Stomach smooth muscle (tissue), 2 donors: ENCODE measurements around the gene SCLY.

Source experiments
- H3K27ac ChIP-seq: one replicate; pipeline ENCODE4 v1.7.0; 2013; ENCODE audit warnings: mild to moderate bottlenecking, low read length, inconsistent platforms
- H3K27me3 ChIP-seq, 2 donors: one replicate each; pipeline ENCODE4 v1.7.0; 2013; ENCODE audit warnings: low read length in 2 of 2; ENCODE audit not compliant: insufficient read depth in 2 of 2, control insufficient read depth in 1 of 2
- H3K36me3 ChIP-seq, 2 donors: one replicate each; pipeline ENCODE4 v1.7.0; 2013; ENCODE audit warnings: low read length in 2 of 2; ENCODE audit not compliant: control insufficient read depth in 2 of 2, insufficient read depth in 2 of 2
- H3K4me1 ChIP-seq: one replicate; pipeline ENCODE4 v1.7.0; 2013; ENCODE audit warnings: low read length; ENCODE audit not compliant: control insufficient read depth, insufficient read depth
- H3K4me3 ChIP-seq, 2 donors: one replicate each; pipeline ENCODE4 v1.7.0; 2013; ENCODE audit warnings: low read length in 2 of 2
- H3K9ac ChIP-seq, 2 donors: one replicate each; pipeline ENCODE4 v1.7.0; 2013; ENCODE audit warnings: low read length in 2 of 2, mild to moderate bottlenecking in 1 of 2
- H3K9me3 ChIP-seq, 2 donors: one replicate each; pipeline ENCODE4 v1.7.0; 2013; ENCODE audit warnings: low read length in 2 of 2; ENCODE audit not compliant: control insufficient read depth in 2 of 2
- donor health status: healthy.
- donor health status: Pancreatic carcinoma.

Gene SCLY

GRCh38 chr2:238143239-238143951 lies 82.6 kb downstream of the SCLY start:
- Histone ChIP-seq H3K4me3 (no peak overlapping the region), H3K36me3 (no peaks in the 10 kb centered on the region), H3K9me3 (no peaks in the 10 kb centered on the region), H3K9ac (no peak overlapping the region), H3K27me3 (no peaks in the 10 kb centered on the region), H3K4me1 (peaks cover 16% of the 10 kb centered on the region), H3K27ac (no peak overlapping the region)

- no peak overlapping the region for H3K4me3 ChIP-seq
Measured at GRCh38 chr2:238144262-238144661, 83.5 kb downstream of the SCLY start.

GRCh38 chr2:238145046-238145445 lies 84.2 kb downstream of the SCLY start:
- Histone ChIP-seq H3K4me3 (no peak overlapping the region), H3K27me3 (no peaks in the 10 kb centered on the region), H3K9me3 (no peaks in the 10 kb centered on the region), H3K9ac (no peak overlapping the region), H3K36me3 (no peaks in the 10 kb centered on the region), H3K4me1 (peaks cover 4% of the 10 kb centered on the region), H3K27ac (no peak overlapping the region)

More at GRCh38 chr2:238144262-238144661, 83.5 kb downstream of the SCLY start:
- Histone ChIP-seq H3K4me1 (peaks cover 9% of the 10 kb centered on the region), H3K27ac (no peak overlapping the region), H3K27me3 (no peaks in the 10 kb centered on the region), H3K9me3 (no peaks in the 10 kb centered on the region), H3K9ac (no peak overlapping the region), H3K36me3 (no peaks in the 10 kb centered on the region)

GRCh38 chr2:238145851-238146250 lies 85.0 kb downstream of the SCLY start:
- H3K9me3 ChIP-seq: no peaks in the 10 kb centered on the region
- no peak overlapping the region for H3K4me3 ChIP-seq
- no peak overlapping the region for H3K9ac ChIP-seq
- no peaks in the 10 kb centered on the region for H3K36me3 ChIP-seq
- no peaks in the 10 kb centered on the region for H3K27me3 ChIP-seq
- no peak overlapping the region for H3K27ac ChIP-seq
- peaks cover 4% of the 10 kb centered on the region for H3K4me1 ChIP-seq

GRCh38 chr2:238146884-238147544 lies 86.2 kb downstream of the SCLY start:
- Histone ChIP-seq H3K36me3 (no peaks in the 10 kb centered on the region), H3K4me3 (no peak overlapping the region), H3K4me1 (no peaks in the 10 kb centered on the region), H3K9ac (no peak overlapping the region), H3K27me3 (no peaks in the 10 kb centered on the region), H3K27ac (no peak overlapping the region), H3K9me3 (no peaks in the 10 kb centered on the region)

GRCh38 chr2:238148981-238149380 lies 88.2 kb downstream of the SCLY start:
- no peak overlapping the region for H3K9ac ChIP-seq
- no peak overlapping the region for H3K4me3 ChIP-seq
- no peak overlapping the region for H3K27ac ChIP-seq
- H3K27me3 ChIP-seq: no peaks in the 10 kb centered on the region
- H3K9me3 ChIP-seq: no peaks in the 10 kb centered on the region
- no peaks in the 10 kb centered on the region for H3K36me3 ChIP-seq
- H3K4me1 ChIP-seq: peaks cover 2% of the 10 kb centered on the region
